Left colon (tissue), 2 donors: Measurements from ENCODE around the gene TMEM185B. TPM values are rescaled to one million over a fixed set of nuclear protein-coding genes. Genes with fewer than 3 reads are reported as not detected.
"Not testable (repeated sequence)": the region's sequence is repeated elsewhere in the genome, so short reads cannot be mapped to it uniquely, and the experiment has no call there.

Experiments used
- ATAC-seq: fragments of 200-7000 bp; cut with Tn5 transposase; one replicate; pipeline ENCODE4 v1.9.1; 2020; ENCODE audit warnings: mild to moderate bottlenecking, moderate library complexity
- DNase-seq, 2 donors: peaks; one replicate each; pipeline ENCODE4 v3.0.0-alpha.2; 2020
- intact Hi-C, 2 donors: fragments of 100-400 bp; cut with DNase I in 1 of 2; cut with micrococcal nuclease in 1 of 2; formaldehyde crosslinking; loops; one replicate each; pipeline versions ENCODE4 v1.11.2 to v1.14.0; 2022; cut with DNase I, micrococcal nuclease
- total RNA-seq, 2 donors: library from RNA; stranded (reverse); fragmentation: NEBNext Ultra II Directional; extraction: Animal tissue kit (Norgen Biotek cat#: 25700); gene quantifications; one replicate each; pipeline ENCODE4 v1.2.1, GENCODE V29; 2021
- donor health status: DM: no; HTN: no; CAD: no.
- donor health status: DM: yes; HTN: yes; CAD: no.

The TMEM185B gene
- total RNA-seq, 2 donors from 2014 or later: 12.1 to 12.5 TPM

- DNase-seq (no peak), ATAC-seq (no peak)
- intact Hi-C loops: no loop called here
These were observed 1.6 kb downstream of the TMEM185B start for GRCh38 chr2:120221616-120222015.

DNA sequence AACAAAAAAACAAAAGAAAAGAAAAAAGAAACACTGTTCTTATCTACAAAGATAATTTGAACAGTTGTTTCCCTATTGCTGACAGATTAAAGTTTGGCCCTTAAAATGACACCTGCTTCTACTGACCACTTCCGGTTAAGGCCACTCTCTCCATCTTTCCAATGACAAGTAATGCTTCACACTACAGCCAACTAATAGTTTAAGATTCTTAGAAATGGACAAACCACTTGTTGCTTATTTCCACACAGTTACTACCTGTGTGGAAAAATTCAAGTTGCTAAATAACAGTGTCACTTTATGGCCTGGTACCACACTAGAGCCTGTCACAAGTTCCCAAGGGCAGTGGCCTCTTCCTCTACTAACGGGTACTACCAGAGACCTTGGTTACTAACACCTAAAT, 2.4 kb downstream of the TMEM185B start:
- ATAC-seq (no peak), DNase-seq (no peak)
- intact Hi-C loops: no loop called here

DNA sequence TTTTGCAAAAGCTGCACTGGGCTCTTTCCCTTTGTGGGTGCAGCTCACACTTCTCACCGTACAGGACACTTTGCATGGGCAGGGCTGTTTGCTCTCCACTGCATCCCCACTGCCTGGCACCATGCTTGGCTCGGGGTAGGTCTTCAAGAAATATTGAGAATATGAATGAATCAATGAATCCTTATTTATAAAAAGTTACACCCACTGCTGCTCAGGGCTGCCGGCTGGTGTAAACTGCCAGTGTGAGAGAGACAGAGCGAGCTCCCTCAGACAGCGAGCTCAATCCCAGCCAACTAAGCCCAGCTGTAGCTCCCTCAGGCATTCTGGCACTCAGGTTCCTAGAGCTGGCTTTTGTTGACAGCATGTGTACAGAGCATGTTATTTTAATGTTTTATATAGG, 3.4 kb downstream of the TMEM185B start:
- ATAC-seq: no peak
- DNase-seq: no peak
- intact Hi-C loops: no loop called here

DNA sequence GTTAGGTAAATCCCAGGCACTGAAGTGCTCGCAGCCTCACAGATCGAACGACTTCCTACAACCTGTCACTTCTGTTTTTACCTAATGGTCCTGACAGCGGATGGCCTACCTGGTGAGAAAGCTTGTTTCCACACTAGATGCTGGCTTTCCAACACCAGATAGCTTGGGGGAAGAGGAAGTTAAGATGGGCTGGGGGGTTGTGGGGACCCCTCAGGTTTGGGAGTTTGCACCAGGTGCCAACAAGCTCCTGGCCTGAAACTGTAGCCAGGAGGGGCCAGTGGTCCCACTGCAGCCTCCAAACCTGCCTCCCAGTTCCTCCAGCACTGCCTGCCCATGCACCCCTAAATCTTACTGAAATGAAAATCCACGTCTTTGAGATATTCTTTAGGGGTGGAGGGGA, 3.9 kb downstream of the TMEM185B start:
- no peak for ATAC-seq
- intact Hi-C loops: no loop called here
- no peak for DNase-seq

DNA sequence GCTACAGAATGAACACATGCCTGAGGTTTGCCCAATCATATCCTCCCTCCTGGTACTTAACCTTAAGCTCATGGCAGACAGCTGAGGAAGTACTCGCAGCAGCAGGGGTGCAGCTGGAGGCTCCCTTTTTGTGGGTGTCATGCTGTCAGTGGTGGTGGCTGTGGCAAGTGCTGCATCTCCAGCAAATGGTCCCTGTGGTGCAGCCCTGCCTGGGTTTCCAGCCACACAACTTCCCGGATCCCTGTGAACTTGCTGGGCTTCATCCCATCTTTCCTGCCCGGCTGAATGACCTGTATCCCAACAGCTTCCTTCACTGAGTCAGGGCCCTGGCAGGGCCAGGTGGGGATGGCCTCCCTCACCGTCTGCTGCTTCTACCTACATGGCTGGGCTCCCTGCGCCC, 5.0 kb downstream of the TMEM185B start:
- intact Hi-C loops: no loop called here
- DNase-seq (no peak), ATAC-seq (no peak)

GRCh38 chr2:120210270-120210693, 12.9 kb downstream of the TMEM185B start:
- no peak for ATAC-seq
- DNase-seq: no peak
- intact Hi-C loops: no loop called here

DNA sequence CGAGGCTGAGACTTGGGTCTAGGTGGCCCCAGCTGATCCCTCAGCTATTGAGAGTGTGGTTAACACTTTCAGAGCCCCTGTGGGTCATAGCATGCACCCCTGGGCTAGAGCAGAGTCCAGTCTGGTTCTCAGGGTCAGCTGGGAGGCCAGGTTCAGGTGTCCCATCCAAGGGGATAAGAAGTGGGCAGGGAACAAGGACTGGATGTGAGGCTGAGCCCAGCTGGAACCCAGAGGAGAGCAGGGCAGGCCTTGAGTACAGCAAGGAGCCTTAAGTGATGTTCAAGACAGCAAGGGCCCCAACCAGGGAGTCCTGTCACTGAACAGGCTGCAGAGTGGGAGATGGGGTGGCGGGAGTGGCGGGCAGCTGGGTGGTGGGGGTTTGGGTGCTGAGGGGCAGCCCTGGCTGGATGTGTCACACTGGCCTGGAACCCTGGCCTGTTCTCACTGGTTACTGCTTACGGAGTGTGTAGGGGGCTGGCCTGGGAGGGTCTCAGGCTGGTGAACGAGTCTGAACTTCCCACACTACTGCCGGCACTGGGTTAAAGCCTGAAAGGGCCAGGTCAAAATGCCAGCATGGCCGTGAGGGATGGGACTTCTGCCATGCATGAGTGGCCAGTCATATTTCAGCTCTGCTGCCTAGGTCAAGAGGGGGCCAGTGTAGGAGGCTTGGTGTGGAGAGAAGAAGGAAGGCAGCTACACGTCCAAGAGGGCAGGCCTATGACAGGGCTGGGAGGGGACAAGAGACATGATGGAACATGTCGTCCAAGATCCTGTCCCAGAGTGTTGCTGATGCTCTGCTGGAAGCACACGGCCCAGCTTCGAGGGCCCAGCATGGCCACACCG, 13.6 kb downstream of the TMEM185B start:
- ATAC-seq (no peak), DNase-seq (no peak)
- intact Hi-C loops: no loop called here

GRCh38 chr2:120208381-120209353, 14.5 kb downstream of the TMEM185B start:
- intact Hi-C loops: no loop called here
- DNase-seq (no peak), ATAC-seq (no peak)

DNA sequence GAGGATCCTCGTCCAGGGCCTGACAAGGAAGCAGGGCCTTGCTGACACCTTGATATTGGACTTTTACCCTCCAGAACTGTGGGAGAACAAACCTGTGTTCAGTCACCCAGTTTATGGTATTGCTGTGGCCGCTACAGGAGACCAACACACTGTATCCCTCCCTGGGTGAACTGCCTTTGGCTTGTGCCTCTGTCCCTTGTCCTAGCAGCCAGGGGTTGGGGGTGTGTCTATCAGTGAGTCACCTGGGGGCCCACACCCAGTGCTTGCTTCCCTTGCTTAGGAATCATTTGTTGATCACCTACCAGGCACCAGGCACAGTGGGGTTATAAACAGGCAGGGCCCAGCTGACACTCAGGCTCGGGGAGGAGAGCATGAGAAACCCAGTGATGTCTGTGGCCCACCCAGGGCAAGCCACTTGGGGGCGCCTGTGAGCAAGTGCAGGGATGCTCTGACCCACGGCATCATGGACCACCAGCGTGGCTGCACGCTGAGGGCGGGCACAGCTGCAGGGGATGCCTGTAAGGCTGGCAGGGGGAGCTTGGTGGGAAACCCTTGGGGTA, 17.1 kb downstream of the TMEM185B start:
- DNase-seq (peak; percentile 50 to 53), ATAC-seq (peak; percentile 93)
- intact Hi-C loops: no loop called here

DNA sequence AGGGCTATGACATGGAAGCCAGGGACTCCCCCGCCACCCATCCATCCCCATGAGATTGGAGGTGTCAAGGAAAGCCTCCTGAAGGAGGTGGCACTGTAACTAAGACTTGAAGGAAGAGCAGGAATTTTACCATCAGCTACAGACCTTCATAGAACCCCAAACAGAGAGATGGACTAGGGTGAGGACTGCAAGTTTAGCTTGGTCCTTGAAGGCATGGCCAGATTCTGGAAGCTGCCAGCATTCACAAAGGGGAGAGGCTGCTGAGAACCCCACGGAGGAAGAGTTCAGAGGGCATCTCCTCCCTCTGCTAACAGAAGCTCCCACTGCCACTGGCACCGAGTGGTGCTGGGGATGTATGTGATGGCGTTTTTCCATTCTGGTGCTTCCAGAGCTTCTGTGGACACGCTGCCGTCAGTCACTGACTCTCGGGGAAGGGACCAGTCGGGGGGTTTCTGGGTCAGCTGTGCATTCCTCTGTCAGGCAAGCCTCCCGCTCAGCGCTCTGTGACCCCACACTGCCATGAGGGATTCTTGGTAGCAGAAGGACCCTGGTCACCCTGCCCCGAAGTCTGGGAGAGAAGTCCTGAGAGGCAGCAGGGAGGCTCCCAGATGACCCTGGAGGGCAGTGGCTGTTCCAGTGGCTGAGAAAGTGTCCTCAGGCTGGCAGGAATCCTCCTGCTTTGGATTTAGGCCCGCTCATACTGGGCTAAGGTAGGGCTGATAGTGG, 18.1 kb downstream of the TMEM185B start:
- no peak for DNase-seq
- no peak for ATAC-seq
- intact Hi-C loops: no loop called here

- intact Hi-C loops: no loop called here
- DNase-seq: no peak
- ATAC-seq: peak; percentile 17
These were observed 18.8 kb downstream of the TMEM185B start for GRCh38 chr2:120204417-120204816.

GRCh38 chr2:120204022-120204405, 19.2 kb downstream of the TMEM185B start:
- no peak for ATAC-seq
- intact Hi-C loops: no loop called here
- DNase-seq: no peak

DNA sequence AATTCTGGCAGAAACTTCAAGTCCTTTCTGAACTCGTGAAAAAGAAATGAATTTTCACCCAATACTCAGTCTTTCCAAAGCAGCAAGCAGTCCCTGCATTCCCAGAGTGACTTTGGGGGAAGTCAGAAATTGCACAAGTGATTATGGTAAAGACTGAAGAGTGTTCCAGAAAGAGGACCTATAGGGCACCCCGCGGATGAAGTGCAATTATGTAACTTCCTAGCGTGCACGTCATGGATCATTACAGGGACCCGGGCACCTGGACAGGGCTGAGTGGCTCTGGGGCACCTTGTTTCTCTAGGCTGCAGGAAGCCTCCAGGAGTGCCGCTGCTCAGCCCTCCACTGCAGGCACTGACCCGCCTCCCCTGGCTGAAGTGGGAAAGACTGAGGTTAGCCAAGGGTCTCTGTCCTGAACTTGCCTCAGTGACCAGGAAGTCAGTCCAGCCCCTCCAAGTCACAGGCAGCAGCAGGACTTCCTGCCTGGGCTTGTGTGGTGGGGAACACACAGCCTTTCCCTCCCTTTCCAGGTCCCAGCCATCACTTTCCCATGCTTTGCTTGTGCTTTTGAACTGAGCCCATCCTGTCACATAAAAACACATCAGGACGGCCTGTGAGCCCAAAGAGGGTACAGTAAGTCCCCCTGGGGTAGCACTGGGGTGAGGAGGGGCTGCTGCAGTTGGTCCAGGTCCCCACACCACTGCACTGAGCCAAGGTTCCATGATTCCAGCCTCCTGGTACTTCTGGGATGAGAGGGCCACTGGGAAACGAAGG, 19.8 kb downstream of the TMEM185B start:
- intact Hi-C loops: no loop called here

GRCh38 chr2:120199817-120200459, 23.3 kb downstream of the TMEM185B start:
- DNase-seq, intact Hi-C loops, ATAC-seq: not testable (repeated sequence)

More for the DNA sequence above, 19.8 kb downstream of the TMEM185B start:
- ATAC-seq: no peak
- no peak for DNase-seq

DNA sequence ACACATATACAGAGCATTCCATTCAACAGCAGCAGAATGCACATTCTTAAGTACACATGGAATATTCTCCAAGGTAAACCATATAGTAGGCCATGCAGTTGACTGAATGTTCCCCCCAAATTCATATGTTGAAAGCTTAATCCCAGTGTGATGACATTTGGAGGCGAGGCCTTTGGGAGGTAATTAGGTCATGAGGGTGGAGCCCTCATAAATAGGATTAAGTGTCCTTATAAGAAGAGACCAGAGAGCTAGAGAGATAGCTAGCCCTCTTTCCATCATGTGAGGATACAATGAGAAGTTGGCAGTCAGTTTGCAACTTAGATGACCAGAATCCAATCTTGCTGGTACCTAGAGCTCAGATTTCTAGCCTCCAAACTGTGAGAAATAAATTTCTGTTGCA, 27.6 kb downstream of the TMEM185B start:
- DNase-seq (no peak), ATAC-seq (no peak)
- intact Hi-C loops: no loop called here

DNA sequence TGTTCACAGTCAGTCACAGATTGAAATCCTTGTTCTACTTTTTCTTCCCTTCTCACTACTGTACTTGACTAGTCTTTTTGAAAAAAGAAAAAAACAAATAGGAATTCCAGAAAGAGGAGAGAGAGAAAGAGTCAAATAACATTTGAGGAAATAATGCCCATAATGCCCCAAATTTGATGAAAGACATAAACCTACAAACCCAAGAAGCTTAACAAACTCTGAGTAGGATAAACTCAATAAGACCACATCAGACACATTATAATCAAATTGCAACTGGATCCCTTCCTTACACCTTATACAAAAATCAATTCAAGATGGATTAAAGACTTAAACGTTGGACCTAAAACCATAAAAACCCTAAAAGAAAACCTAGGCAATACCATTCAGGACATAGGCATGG, 30.9 kb downstream of the TMEM185B start:
- intact Hi-C loops: no loop called here
- ATAC-seq (no peak), DNase-seq (no peak)

GRCh38 chr2:120189189-120189588, 34.0 kb downstream of the TMEM185B start:
- DNase-seq (no peak), ATAC-seq (no peak)
- intact Hi-C loops: no loop called here
